H1 (cell line): ENCODE measurements around the gene NTN1. TPM values are rescaled to one million over a fixed set of nuclear protein-coding genes. Genes with fewer than 3 reads are reported as not detected.

Experiments used
- CTCF ChIA-PET: fragments of 300-600 bp; sonication (Branson Sonifier 250); formaldehyde crosslinking; loops from one replicate; lab custom pipeline; 2021; ENCODE audit not compliant: partially characterized antibody; lab: Charles Lee
- POLR2A ChIA-PET: fragments of 300-600 bp; sonication (Branson Sonifier 250); formaldehyde crosslinking; loops from one replicate; lab custom pipeline; 2021; ENCODE audit warnings: inconsistent platforms; ENCODE audit not compliant: partially characterized antibody; lab: Charles Lee
- DNase-seq, 2 experiments: peaks; one replicate each; pipeline versions ENCODE4 v3.0.0 to v3.0.0-alpha.2; 2010 to 2022; ENCODE audit warnings: low spot score in 2 of 2, low read depth in 1 of 2, mixed read lengths in 1 of 2
- FAIRE-seq: peaks from 2 replicates; lab custom pipeline; 2011; peaks lifted over from hg19 to GRCh38; lab: Jason Lieb, UNC
- H2AFZ ChIP-seq: 2 replicates; pipeline ENCODE4 v1.8.1; 2012; ENCODE audit warnings: low read length, inconsistent platforms
- H2AK5ac ChIP-seq: 2 replicates; pipeline ENCODE4 v1.6.1; 2013; ENCODE audit warnings: low read depth, low read length
- H2BK120ac ChIP-seq: replicated peaks from 2 replicates; pipeline ENCODE3; 2013; ENCODE audit warnings: low read depth, low read length, inconsistent platforms
- H2BK12ac ChIP-seq: 2 replicates; pipeline ENCODE4 v1.6.1; 2013; ENCODE audit warnings: low read depth, low read length
- H2BK15ac ChIP-seq: 2 replicates; pipeline ENCODE4 v1.6.1; 2013; ENCODE audit warnings: low read length
- H2BK20ac ChIP-seq: 2 replicates; pipeline ENCODE4 v1.6.1; 2013; ENCODE audit warnings: low read length
- H2BK5ac ChIP-seq: 2 replicates; pipeline ENCODE4 v1.6.1; 2013; ENCODE audit warnings: low read depth, low read length
- H3K14ac ChIP-seq: 2 replicates; pipeline ENCODE4 v1.6.1; 2013; ENCODE audit warnings: inconsistent platforms; ENCODE audit not compliant: insufficient read length
- H3K18ac ChIP-seq: 2 replicates; pipeline ENCODE4 v1.6.1; 2013; ENCODE audit warnings: low read length; ENCODE audit errors: extremely low read depth
- H3K23ac ChIP-seq: 2 replicates; pipeline ENCODE4 v1.6.1; 2013; ENCODE audit warnings: inconsistent platforms; ENCODE audit not compliant: insufficient read length
- H3K23me2 ChIP-seq: 2 replicates; pipeline ENCODE4 v1.6.1; 2013; ENCODE audit warnings: low read depth, low read length
- H3K27ac ChIP-seq: 2 replicates; pipeline ENCODE4 v1.6.1; 2011; ENCODE audit warnings: low read depth, low read length, inconsistent platforms
- H3K27me3 ChIP-seq, 4 experiments: replicated peaks in 1 of 4; 1 replicate in 1 of 4; 2 replicates in 3 of 4; pipeline versions ENCODE4 v1.6.1 to v1.8.1; 2011 to 2013; ENCODE audit warnings: low read length in 3 of 4, mild to moderate bottlenecking in 3 of 4, inconsistent platforms in 2 of 4, mixed read lengths in 2 of 4, moderate library complexity in 1 of 4; ENCODE audit not compliant: control insufficient read depth in 3 of 4, insufficient read depth in 3 of 4; ENCODE audit errors: extremely low read depth in 1 of 4
- H3K36me3 ChIP-seq, 4 experiments: 2 replicates each; pipeline versions ENCODE4 v1.6.1 to v1.8.1; 2011 to 2013; ENCODE audit warnings: mild to moderate bottlenecking in 4 of 4, low read length in 3 of 4, moderate library complexity in 2 of 4, control low read depth in 1 of 4, inconsistent platforms in 1 of 4; ENCODE audit not compliant: insufficient read depth in 4 of 4, control insufficient read depth in 2 of 4
- H3K4ac ChIP-seq: replicated peaks from 2 replicates; pipeline ENCODE3; 2013; ENCODE audit warnings: low read length, low read depth, mixed read lengths, inconsistent platforms; ENCODE audit not compliant: insufficient read length
- H3K4me1 ChIP-seq, 4 experiments: replicated peaks in 1 of 4; 1 replicate in 1 of 4; 2 replicates in 3 of 4; pipeline versions ENCODE4 v1.6.1 to v1.8.1; 2011 to 2013; ENCODE audit warnings: low read length in 3 of 4, inconsistent platforms in 2 of 4, mixed read lengths in 1 of 4; ENCODE audit not compliant: insufficient read depth in 4 of 4, control insufficient read depth in 3 of 4
- H3K4me2 ChIP-seq, 2 experiments: 2 replicates each; pipeline versions ENCODE4 v1.6.1 to v1.8.1; 2011 to 2013; ENCODE audit warnings: low read depth in 2 of 2, low read length in 2 of 2, control low read depth in 1 of 2, inconsistent platforms in 1 of 2, mild to moderate bottlenecking in 1 of 2; ENCODE audit not compliant: insufficient read depth in 1 of 2
- H3K4me3 ChIP-seq, 4 experiments: fragments of 200-600, 300-600 bp in 1 of 4; sonication (generic), shearing (Covaris generic), sonication (Bioruptor Twin) in 1 of 4; 2 replicates each; pipeline versions ENCODE4 v1.5.1 to v1.8.1; 2011 to 2016; ENCODE audit warnings: low read length in 4 of 4, low read depth in 3 of 4, control low read depth in 2 of 4, inconsistent platforms in 2 of 4, mild to moderate bottlenecking in 2 of 4, mixed read lengths in 1 of 4, moderate library complexity in 1 of 4; ENCODE audit not compliant: insufficient read depth in 2 of 4; ENCODE audit errors: extremely low read depth in 1 of 4
- H3K56ac ChIP-seq: replicated peaks from 2 replicates; pipeline ENCODE3; 2013; ENCODE audit warnings: low read depth, mild to moderate bottlenecking, mixed read lengths, low read length, inconsistent platforms; ENCODE audit not compliant: insufficient read length
- H3K79me1 ChIP-seq: 2 replicates; pipeline ENCODE4 v1.6.1; 2013; ENCODE audit warnings: low read depth, low read length, control low read depth
- H3K79me2 ChIP-seq, 2 experiments: 2 replicates each; pipeline versions ENCODE4 v1.6.1 to v1.8.1; 2012 to 2013; ENCODE audit warnings: low read length in 2 of 2, mild to moderate bottlenecking in 2 of 2, inconsistent platforms in 1 of 2; ENCODE audit not compliant: insufficient read depth in 2 of 2, control insufficient read depth in 1 of 2
- H3K9ac ChIP-seq, 4 experiments: replicated peaks in 1 of 4; 1 replicate in 1 of 4; 2 replicates in 3 of 4; pipeline versions ENCODE4 v1.6.1 to v1.8.1; 2011 to 2013; ENCODE audit warnings: low read depth in 3 of 4, low read length in 3 of 4, control low read depth in 2 of 4, mild to moderate bottlenecking in 2 of 4, moderate library complexity in 2 of 4, inconsistent platforms in 1 of 4; ENCODE audit errors: extremely low read depth in 1 of 4
- H3K9me3 ChIP-seq, 2 experiments: 2 replicates each; pipeline versions ENCODE4 v1.6.1 to v1.8.1; 2012 to 2013; ENCODE audit warnings: mild to moderate bottlenecking in 2 of 2, moderate library complexity in 2 of 2, control low read depth in 1 of 2, inconsistent platforms in 1 of 2, low read depth in 1 of 2, low read length in 1 of 2, mixed read lengths in 1 of 2; ENCODE audit not compliant: insufficient read depth in 2 of 2
- H4K20me1 ChIP-seq, 2 experiments: replicated peaks in 1 of 2; 2 replicates each; pipeline versions ENCODE3 to v1.8.1; 2011 to 2013; ENCODE audit warnings: inconsistent platforms in 2 of 2, low read length in 2 of 2, mild to moderate bottlenecking in 1 of 2; ENCODE audit not compliant: insufficient read depth in 2 of 2, control insufficient read depth in 1 of 2
- H4K5ac ChIP-seq: 2 replicates; pipeline ENCODE4 v1.6.1; 2013; ENCODE audit warnings: low read length, low read depth, mixed read lengths, inconsistent platforms; ENCODE audit not compliant: insufficient read length
- H4K8ac ChIP-seq: 2 replicates; pipeline ENCODE4 v1.8.0; 2013; ENCODE audit warnings: mild to moderate bottlenecking, moderate library complexity, low read length, inconsistent platforms; ENCODE audit not compliant: insufficient read depth; ENCODE audit errors: extremely low read depth
- H4K91ac ChIP-seq: replicated peaks from 2 replicates; pipeline ENCODE3; 2013; ENCODE audit warnings: low read length, mixed read lengths, inconsistent platforms; ENCODE audit not compliant: insufficient read length
- CEBPB ChIP-seq: IDR thresholded peaks from 2 replicates; pipeline ENCODE4 v1.6.1; 2012; ENCODE audit warnings: low read depth, low read length
- KDM1A ChIP-seq: fragments of 200-600, 300-600 bp; sonication (generic); IDR thresholded peaks from 2 replicates; pipeline ENCODE4 v1.7.1; 2016; ENCODE audit warnings: mild to moderate bottlenecking, low read length, borderline replicate concordance
- SUZ12 ChIP-seq: fragments of 200-600 bp; sonication (generic); IDR thresholded peaks from 2 replicates; pipeline ENCODE4 v1.6.1; 2012; ENCODE audit warnings: mild to moderate bottlenecking, inconsistent platforms, low read length, moderate library complexity, mixed read lengths
- WGBS, 2 experiments: shearing (Covaris generic) in 1 of 2; methylation state at CpG; one replicate each; pipeline versions ENCODE4 v1.1.6 to v1.1.7; 2013 to 2015; ENCODE audit warnings: low lambda C conversion rate in 2 of 2, mixed read lengths in 2 of 2, inconsistent platforms in 1 of 2, low coverage in 1 of 2, missing lambda C conversion rate in 1 of 2; ENCODE audit not compliant: insufficient replicate concordance in 2 of 2, insufficient coverage in 1 of 2, insufficient read length in 1 of 2; ENCODE audit errors: extremely low coverage in 1 of 2, missing lambda C conversion rate in 1 of 2; 5-methylcytosine and 5-hydroxymethylcytosine counted together
- polyA plus RNA-seq, 7 experiments: library from polyadenylated mRNA; depleted of rRNA in 3 of 7; stranded (reverse) in 5 of 7; unstranded in 2 of 7; fragments of >200 nt in 5 of 7; fragments of 200-250 nt in 2 of 7; gene quantifications; 1 replicate in 5 of 7; 2 replicates in 1 of 7; 4 replicates in 1 of 7; pipeline versions ENCODE4 v1.2.1 to v1.2.3, GENCODE V29; 2011 to 2013; ENCODE audit warnings: missing spikeins in 2 of 7, mixed read lengths in 2 of 7
- total RNA-seq: library from RNA; stranded (reverse); fragmentation: NEBNext Ultra II Directional; extraction: Animal tissue kit (Norgen Biotek cat#: 25700); gene quantifications from 2 replicates; pipeline ENCODE4 v1.2.1, GENCODE V29; 2021

NTN1 gene
- total and polyA plus RNA-seq, 2 of the 8 experiments (the other 6 are each of a cell fraction or from before 2014, with no cell fraction given): 2.0 to 2.3 TPM

- TF ChIP-seq KDM1A: no peak
- TF ChIP-seq SUZ12: no peak
- TF ChIP-seq CEBPB: peak; percentile 80
- Histone ChIP-seq H3K4ac (no peak overlapping the region), H3K36me3 (no peaks in the 10 kb centered on the region), H2BK5ac (no peak overlapping the region; the same call in 1 of the 2 replicates), H3K18ac (no peak overlapping the region), H2BK12ac (no peak overlapping the region), H3K79me1 (no peaks in the 10 kb centered on the region), H2AK5ac (no peak overlapping the region; the same call in 1 of the 2 replicates), H2BK20ac (no peak overlapping the region), H3K9ac (no peak overlapping the region), H4K91ac (peak overlapping the region; percentile 25), H3K4me2 (no peak overlapping the region), H3K23me2 (no peaks in the 10 kb centered on the region), H3K79me2 (no peaks in the 10 kb centered on the region), H3K9me3 (no peaks in the 10 kb centered on the region), H3K56ac (no peak overlapping the region), H4K20me1 (no peaks in the 10 kb centered on the region), H3K4me3 (no peak overlapping the region), H4K8ac (no peak overlapping the region), H4K5ac (no peak overlapping the region), H3K23ac (no peak overlapping the region), H2AFZ (no peak overlapping the region), H3K4me1 (peaks cover 0 to 3% (median 1%) of the 10 kb centered on the region in 4 experiments; a peak in 3 of 7 replicates), H3K14ac (no peak overlapping the region), H2BK120ac (no peak overlapping the region), H3K27ac (no peak overlapping the region), H3K27me3 (0 out of 7 replicates have a peak, but pooled peaks cover 0 to 2% (median 0%) of the 10 kb centered on the region in 4 experiments), H2BK15ac (no peak overlapping the region)
- no peak for FAIRE-seq
- WGBS, 2 experiments: 86% methylated on average over 3 of the region's 3 CpGs; no CpG with 5 or more reads in 1 of the 2 experiments
- POLR2A ChIA-PET: no interaction called here
- DNase-seq: no peak
- CTCF ChIA-PET: interaction anchor here (0.6 to 1.5 kb wide), 5 partner anchors 20 to 379 kb away, joined by 3 to 4 read pairs (median 3); no protein-coding TSS in a partner anchor
Observed at GRCh38 chr17:9253308-9253707, 232.0 kb downstream of the NTN1 start.
